Natural killer cell (primary cell): ENCODE results near the gene PFKP. TPM values are rescaled to one million over a fixed set of nuclear protein-coding genes. Genes with fewer than 3 reads are reported as not detected.

ENCODE experiments used
- ATAC-seq, 3 donors: fragments of 150-1000 bp in 2 of 3; fragments of 200-7000 bp in 1 of 3; cut with Tn5 transposase; 1 replicate in 1 of 3; 2 replicates in 2 of 3; pipeline ENCODE4 v1.10.0; 2021; ENCODE audit warnings: mild to moderate bottlenecking in 2 of 3, moderate library complexity in 2 of 3
- DNase-seq, 2 donors: peaks; one replicate each; pipeline versions ENCODE4 v3.0.0 to v3.0.0-alpha.2; 2013 to 2021; ENCODE audit warnings: mixed read lengths in 1 of 2
- H3K27ac ChIP-seq: one replicate; pipeline ENCODE4 v1.5.1; 2013; ENCODE audit warnings: mild to moderate bottlenecking, low read length
- H3K27me3 ChIP-seq: one replicate; pipeline ENCODE4 v1.6.1; 2013; ENCODE audit warnings: low read length; ENCODE audit not compliant: control insufficient read depth, insufficient read depth
- H3K36me3 ChIP-seq: one replicate; pipeline ENCODE4 v1.6.1; 2013; ENCODE audit warnings: low read length; ENCODE audit not compliant: control insufficient read depth, insufficient read depth
- H3K4me1 ChIP-seq: one replicate; pipeline ENCODE4 v1.6.1; 2013; ENCODE audit warnings: low read length; ENCODE audit not compliant: control insufficient read depth, insufficient read depth
- H3K4me3 ChIP-seq: one replicate; pipeline ENCODE4 v1.5.1; 2013; ENCODE audit warnings: low read length
- H3K9me3 ChIP-seq: one replicate; pipeline ENCODE4 v1.6.1; 2013; ENCODE audit warnings: low read length; ENCODE audit not compliant: control insufficient read depth, insufficient read depth
- H3K27ac Mint-ChIP-seq, 2 donors: one replicate each; pipeline ENCODE4 v1.8.0; 2022; ENCODE audit warnings: mild to moderate bottlenecking in 2 of 2, mixed read lengths in 2 of 2, moderate library complexity in 1 of 2
- H3K27me3 Mint-ChIP-seq, 2 donors: one replicate each; pipeline ENCODE4 v1.8.0; 2022; ENCODE audit warnings: low read depth in 2 of 2, mixed read lengths in 2 of 2
- H3K36me3 Mint-ChIP-seq: one replicate; pipeline ENCODE4 v1.8.0; 2022; ENCODE audit warnings: mixed read lengths
- H3K4me1 Mint-ChIP-seq, 2 donors: one replicate each; pipeline ENCODE4 v1.8.0; 2022; ENCODE audit warnings: mixed read lengths in 2 of 2
- H3K4me3 Mint-ChIP-seq: one replicate; pipeline ENCODE4 v1.8.0; 2022; ENCODE audit warnings: mild to moderate bottlenecking, moderate library complexity, mixed read lengths
- H3K9me3 Mint-ChIP-seq, 2 donors: one replicate each; pipeline ENCODE4 v1.8.0; 2022; ENCODE audit warnings: mixed read lengths in 2 of 2
- WGBS: methylation state at CpG from one replicate; pipeline ENCODE4 v1.1.7; 2013; ENCODE audit warnings: missing lambda C conversion rate; ENCODE audit not compliant: insufficient coverage; 5-methylcytosine and 5-hydroxymethylcytosine counted together
- intact Hi-C: fragments of 100-400 bp; cut with micrococcal nuclease; formaldehyde crosslinking; loops from one replicate; pipeline ENCODE4 v1.14.2; 2022
- total RNA-seq, 4 donors: library from RNA; stranded (reverse); fragments of 120-200 nt in 1 of 4; gene quantifications; one replicate each; pipeline versions ENCODE4 v1.2.3 to v1.2.4, GENCODE V29; 2013 to 2022
- TF ChIP-seq, protein P1 (sequence below): fragments of 200-600 bp; IDR thresholded peaks from one replicate; pipeline ENCODE4 v1.8.0; 2022; ENCODE audit warnings: antibody characterized with exemption

PFKP gene
- total RNA-seq, 3 donors from 2014 or later (not counting 1 experiment from before 2014, with no cell fraction given) = 43.9 to 62.4 (median 47.4) TPM

DNA sequence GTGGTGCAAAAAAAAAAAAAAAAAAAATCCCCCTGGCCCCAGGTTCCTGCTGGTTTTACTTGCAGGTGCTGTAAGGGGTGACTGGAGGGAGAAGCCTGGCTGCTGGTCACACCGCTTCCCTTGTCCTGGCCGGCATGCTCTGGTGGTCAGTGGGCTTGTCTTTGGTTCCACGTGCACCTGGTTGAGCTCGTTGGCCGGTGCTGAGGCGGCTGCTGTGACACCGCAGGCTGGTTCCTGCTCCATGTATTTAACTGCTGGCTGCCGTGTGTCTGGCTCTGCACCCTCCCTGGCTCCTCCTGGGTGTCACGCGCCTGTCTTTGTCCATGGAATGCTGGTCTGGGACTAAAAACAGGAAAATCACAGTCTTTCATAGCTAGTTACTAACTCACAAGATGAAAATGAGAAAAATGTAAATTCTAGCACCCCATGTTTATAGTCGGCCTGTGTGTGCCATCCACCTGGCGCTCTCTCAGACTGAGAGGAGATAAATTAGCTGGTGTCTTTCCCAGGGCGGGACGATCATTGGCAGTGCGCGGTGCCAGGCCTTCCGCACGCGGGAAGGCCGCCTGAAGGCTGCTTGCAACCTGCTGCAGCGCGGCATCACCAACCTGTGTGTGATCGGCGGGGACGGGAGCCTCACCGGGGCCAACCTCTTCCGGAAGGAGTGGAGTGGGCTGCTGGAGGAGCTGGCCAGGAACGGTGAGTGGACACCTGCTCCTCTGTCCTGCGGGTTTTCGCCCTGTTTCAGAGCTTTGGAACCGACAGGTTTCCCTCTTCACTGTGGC is 33.7 kb downstream of the PFKP start:
- H3K9me3 Mint-ChIP-seq = no peaks in the 10 kb centered on the region
- no peak overlapping the region for H3K27ac Mint-ChIP-seq
- WGBS = 97% methylated on average over 31 of the region's 31 CpGs

GRCh38 chr10:3102720-3103427 is 35.5 kb downstream of the PFKP start:
- Histone ChIP-seq H3K4me1 (no peaks in the 10 kb centered on the region), H3K4me3 (no peak overlapping the region), H3K27me3 (no peaks in the 10 kb centered on the region), H3K27ac (no peak overlapping the region), H3K9me3 (no peaks in the 10 kb centered on the region), H3K36me3 (peaks cover 35% of the 10 kb centered on the region)
- Mint-ChIP-seq H3K9me3 (no peaks in the 10 kb centered on the region), H3K4me3 (no peak overlapping the region), H3K4me1 (peaks cover 0 to 6% of the 10 kb centered on the region in 2 donors), H3K27me3 (no peaks in the 10 kb centered on the region), H3K36me3 (no peaks in the 10 kb centered on the region), H3K27ac (no peak overlapping the region)
- intact Hi-C loops = no loop called here
- ATAC-seq (no peak), DNase-seq (no peak)
- WGBS = 88% methylated on average over 19 of the region's 19 CpGs
- TF ChIP-seq, protein P1, sequence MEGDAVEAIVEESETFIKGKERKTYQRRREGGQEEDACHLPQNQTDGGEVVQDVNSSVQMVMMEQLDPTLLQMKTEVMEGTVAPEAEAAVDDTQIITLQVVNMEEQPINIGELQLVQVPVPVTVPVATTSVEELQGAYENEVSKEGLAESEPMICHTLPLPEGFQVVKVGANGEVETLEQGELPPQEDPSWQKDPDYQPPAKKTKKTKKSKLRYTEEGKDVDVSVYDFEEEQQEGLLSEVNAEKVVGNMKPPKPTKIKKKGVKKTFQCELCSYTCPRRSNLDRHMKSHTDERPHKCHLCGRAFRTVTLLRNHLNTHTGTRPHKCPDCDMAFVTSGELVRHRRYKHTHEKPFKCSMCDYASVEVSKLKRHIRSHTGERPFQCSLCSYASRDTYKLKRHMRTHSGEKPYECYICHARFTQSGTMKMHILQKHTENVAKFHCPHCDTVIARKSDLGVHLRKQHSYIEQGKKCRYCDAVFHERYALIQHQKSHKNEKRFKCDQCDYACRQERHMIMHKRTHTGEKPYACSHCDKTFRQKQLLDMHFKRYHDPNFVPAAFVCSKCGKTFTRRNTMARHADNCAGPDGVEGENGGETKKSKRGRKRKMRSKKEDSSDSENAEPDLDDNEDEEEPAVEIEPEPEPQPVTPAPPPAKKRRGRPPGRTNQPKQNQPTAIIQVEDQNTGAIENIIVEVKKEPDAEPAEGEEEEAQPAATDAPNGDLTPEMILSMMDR = no peak

More for the DNA sequence above, 33.7 kb downstream of the PFKP start:
- ATAC-seq (no peak), DNase-seq (no peak)
- TF ChIP-seq, protein P1 = no peak
- Mint-ChIP-seq H3K4me1 (peaks cover 10 to 17% of the 10 kb centered on the region in 2 donors), H3K4me3 (no peak overlapping the region), H3K27me3 (no peaks in the 10 kb centered on the region), H3K36me3 (no peaks in the 10 kb centered on the region)
- intact Hi-C loops = no loop called here
- Histone ChIP-seq H3K9me3 (no peaks in the 10 kb centered on the region), H3K4me1 (peaks cover 6% of the 10 kb centered on the region), H3K27me3 (no peaks in the 10 kb centered on the region), H3K4me3 (no peak overlapping the region), H3K36me3 (peaks cover 28% of the 10 kb centered on the region), H3K27ac (no peak overlapping the region)

DNA sequence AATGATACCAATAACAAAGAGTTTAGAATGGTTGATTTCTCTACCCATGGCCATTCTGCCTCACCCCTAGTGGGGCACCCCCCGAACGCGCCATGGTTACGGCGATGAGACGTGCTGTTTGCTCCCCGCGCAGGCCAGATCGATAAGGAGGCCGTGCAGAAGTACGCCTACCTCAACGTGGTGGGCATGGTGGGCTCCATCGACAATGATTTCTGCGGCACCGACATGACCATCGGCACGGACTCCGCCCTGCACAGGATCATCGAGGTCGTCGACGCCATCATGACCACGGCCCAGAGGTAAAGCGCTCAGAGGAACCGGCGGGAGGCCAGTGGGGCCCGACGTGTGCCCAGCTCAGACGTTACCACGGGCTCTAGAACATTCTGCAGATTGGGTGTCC is 36.3 kb downstream of the PFKP start:
- no peaks in the 10 kb centered on the region for H3K9me3 Mint-ChIP-seq
- Histone ChIP-seq H3K4me3 (no peak overlapping the region), H3K36me3 (peaks cover 42% of the 10 kb centered on the region), H3K9me3 (no peaks in the 10 kb centered on the region), H3K27me3 (no peaks in the 10 kb centered on the region), H3K4me1 (no peaks in the 10 kb centered on the region), H3K27ac (no peak overlapping the region)
- DNase-seq (no peak), ATAC-seq (no peak)
- WGBS = 94% methylated on average over 30 of the region's 30 CpGs
- intact Hi-C loops = no loop called here
- peaks cover 0 to 6% of the 10 kb centered on the region in 2 donors for H3K4me1 Mint-ChIP-seq
- H3K4me3 Mint-ChIP-seq = no peak overlapping the region
- TF ChIP-seq, protein P1 = no peak
- no peaks in the 10 kb centered on the region for H3K36me3 Mint-ChIP-seq
- no peak overlapping the region for H3K27ac Mint-ChIP-seq
- H3K27me3 Mint-ChIP-seq = no peaks in the 10 kb centered on the region
